Activated naive CD4-positive, alpha-beta T cell treated with anti-CD3 and anti-CD28 coated beads, Interleukin-2, amount 50 U/mL, for 72 hours (primary cell): ENCODE results near the gene ATP1B4. TPM values are rescaled to one million over a fixed set of nuclear protein-coding genes. Genes with fewer than 3 reads are reported as not detected.

Experiments
- ATAC-seq, 2 donors: fragments of 150-1000 bp; cut with Tn5 transposase; 2 replicates each; pipeline ENCODE4 v1.10.0; 2021; ENCODE audit warnings: mild to moderate bottlenecking in 2 of 2, moderate library complexity in 2 of 2
- DNase-seq, 2 donors: peaks; one replicate each; pipeline ENCODE4 v3.0.0; 2021 to 2022; ENCODE audit warnings: low spot score in 2 of 2
- H3K27ac Mint-ChIP-seq, 2 donors: one replicate each; pipeline ENCODE4 v1.8.0; 2022; ENCODE audit warnings: mild to moderate bottlenecking in 2 of 2, mixed read lengths in 2 of 2
- H3K36me3 Mint-ChIP-seq, 2 donors: one replicate each; pipeline ENCODE4 v1.8.0; 2022; ENCODE audit warnings: mixed read lengths in 2 of 2
- H3K9me3 Mint-ChIP-seq, 2 donors: one replicate each; pipeline ENCODE4 v1.8.0; 2022; ENCODE audit warnings: mixed read lengths in 2 of 2
- total RNA-seq, 2 donors: library from RNA; stranded (reverse); gene quantifications; one replicate each; pipeline ENCODE4 v1.2.3, GENCODE V29; 2022

Gene ATP1B4
- total RNA-seq, 2 donors from 2014 or later, result not detected

- Mint-ChIP-seq H3K9me3 (no peaks in the 10 kb centered on the region), H3K27ac (no peak overlapping the region), H3K36me3 (no peaks in the 10 kb centered on the region)
- ATAC-seq (no peak), DNase-seq (peak in 1 of 2 donors; percentile 40)
Observed at GRCh38 chrX:120365320-120365719, 3.4 kb downstream of the ATP1B4 start.

- ATAC-seq, result no peak
- H3K27ac Mint-ChIP-seq, result no peak overlapping the region
- no peaks in the 10 kb centered on the region for H3K9me3 Mint-ChIP-seq
- no peaks in the 10 kb centered on the region for H3K36me3 Mint-ChIP-seq
- no peak for DNase-seq
Observed at GRCh38 chrX:120365968-120366367, 4.1 kb downstream of the ATP1B4 start.

DNA sequence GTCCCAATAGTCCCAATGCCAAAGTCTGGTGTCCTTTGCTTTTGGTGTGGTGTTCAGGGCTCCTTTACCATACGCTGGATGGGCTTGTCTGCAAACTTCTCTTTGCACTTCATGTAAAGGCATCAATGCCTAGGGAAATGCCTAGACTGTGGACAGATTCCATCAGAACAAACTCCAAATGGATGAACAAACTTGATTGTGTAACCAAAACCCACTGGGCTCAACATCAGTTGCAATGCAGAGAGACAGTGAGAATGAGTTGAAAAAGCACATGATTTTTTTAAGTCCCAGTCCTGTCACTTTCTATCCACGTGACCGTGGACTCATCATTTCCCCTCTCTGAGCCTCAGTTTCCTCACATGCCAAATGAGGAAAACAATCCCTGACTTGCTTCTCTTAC lies 4.9 kb downstream of the ATP1B4 start:
- H3K36me3 Mint-ChIP-seq, result no peaks in the 10 kb centered on the region
- ATAC-seq, result no peak
- no peaks in the 10 kb centered on the region for H3K9me3 Mint-ChIP-seq
- DNase-seq, result no peak
- no peak overlapping the region for H3K27ac Mint-ChIP-seq

GRCh38 chrX:120367402-120368109 lies 5.7 kb downstream of the ATP1B4 start:
- Mint-ChIP-seq H3K27ac (no peak overlapping the region), H3K36me3 (no peaks in the 10 kb centered on the region), H3K9me3 (no peaks in the 10 kb centered on the region)
- no peak for DNase-seq
- no peak for ATAC-seq

GRCh38 chrX:120372667-120373370 lies 10.9 kb downstream of the ATP1B4 start:
- Mint-ChIP-seq H3K36me3 (no peaks in the 10 kb centered on the region), H3K27ac (no peak overlapping the region), H3K9me3 (no peaks in the 10 kb centered on the region)
- ATAC-seq (no peak), DNase-seq (no peak)

DNA sequence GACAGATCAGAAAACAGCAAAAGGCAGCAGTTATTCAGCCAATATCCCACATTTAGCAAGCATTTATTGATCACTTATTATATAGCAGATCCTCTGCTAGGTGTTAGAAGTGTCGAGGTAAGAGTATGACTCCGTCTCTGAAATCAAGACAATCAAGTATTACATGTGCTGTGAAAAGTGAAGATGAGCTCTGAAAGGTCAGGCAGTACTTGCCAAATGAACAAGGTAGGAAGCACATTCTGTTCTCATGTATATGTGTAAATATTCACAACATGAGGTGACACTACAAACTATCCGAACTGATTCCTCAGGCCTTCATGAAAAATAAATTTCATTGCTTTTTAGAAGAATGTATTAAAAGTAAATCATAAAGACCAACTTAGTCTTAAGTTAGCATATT lies 15.3 kb downstream of the ATP1B4 start:
- DNase-seq, result no peak
- no peak for ATAC-seq
- H3K36me3 Mint-ChIP-seq, result no peaks in the 10 kb centered on the region
- H3K27ac Mint-ChIP-seq, result no peak overlapping the region
- H3K9me3 Mint-ChIP-seq, result no peaks in the 10 kb centered on the region

GRCh38 chrX:120377715-120378114 lies 15.8 kb downstream of the ATP1B4 start:
- H3K27ac Mint-ChIP-seq, result no peak overlapping the region
- no peak for ATAC-seq
- no peaks in the 10 kb centered on the region for H3K36me3 Mint-ChIP-seq
- DNase-seq, result no peak
- no peaks in the 10 kb centered on the region for H3K9me3 Mint-ChIP-seq

DNA sequence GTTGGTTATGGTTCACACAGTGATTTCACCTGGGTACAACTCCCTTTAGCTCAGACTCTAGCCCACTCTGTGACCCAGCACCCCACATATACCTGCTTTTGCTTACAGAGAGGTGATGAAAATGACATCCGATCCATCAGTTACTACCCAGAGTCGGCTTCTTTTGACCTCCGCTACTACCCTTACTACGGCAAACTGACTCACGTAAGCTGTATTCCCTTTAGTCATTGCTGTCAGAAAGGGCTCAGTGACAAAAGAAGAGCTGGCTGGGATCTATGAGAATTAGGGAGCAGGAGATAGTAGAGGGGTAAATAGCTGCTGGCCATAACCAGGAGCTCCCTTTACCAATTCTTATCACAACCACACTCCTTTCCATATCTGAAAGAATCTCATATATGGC lies 16.7 kb downstream of the ATP1B4 start:
- DNase-seq (no peak), ATAC-seq (no peak)
- Mint-ChIP-seq H3K9me3 (no peaks in the 10 kb centered on the region), H3K36me3 (no peaks in the 10 kb centered on the region), H3K27ac (no peak overlapping the region)

DNA sequence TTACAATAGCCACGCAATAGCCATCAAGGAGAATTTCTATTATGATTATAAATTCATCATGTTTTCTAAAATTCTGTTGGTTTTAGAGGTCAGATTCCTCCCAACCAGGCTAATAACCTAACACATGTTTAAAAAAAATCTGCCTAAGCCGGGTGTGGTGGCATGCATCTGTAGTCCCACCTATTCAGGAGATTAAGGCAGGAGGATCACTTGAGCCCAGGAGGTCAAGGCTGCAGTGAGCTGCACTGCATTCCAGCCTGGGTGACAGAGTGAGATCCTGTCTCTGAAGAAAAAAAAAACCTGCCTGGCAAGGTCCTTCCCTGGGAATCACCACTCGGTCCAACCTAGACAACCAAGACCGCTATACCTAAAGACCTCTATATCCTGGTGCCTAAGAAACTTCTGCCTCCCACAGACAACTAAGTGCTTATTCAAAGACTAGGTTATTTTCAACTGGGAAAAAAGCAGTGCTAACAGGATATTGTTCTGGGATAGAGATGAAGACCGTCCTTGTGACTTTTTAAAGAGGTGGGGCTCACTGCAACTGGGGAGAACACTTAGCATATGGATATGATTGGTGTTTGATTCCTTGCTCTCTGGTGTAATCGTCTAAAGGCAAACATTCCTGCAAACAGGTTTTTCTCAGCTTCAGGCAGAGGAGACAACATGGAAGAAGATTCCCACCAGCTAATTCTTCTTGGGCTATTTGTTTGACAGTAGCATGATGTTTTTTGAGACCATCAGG lies 18.2 kb downstream of the ATP1B4 start:
- Mint-ChIP-seq H3K27ac (peak overlapping the region in 1 of 2 donors; percentile 18), H3K9me3 (no peaks in the 10 kb centered on the region), H3K36me3 (no peaks in the 10 kb centered on the region)
- ATAC-seq, result no peak
- no peak for DNase-seq

GRCh38 chrX:120380699-120381098 lies 18.8 kb downstream of the ATP1B4 start:
- ATAC-seq (peak; percentile 63 to 67), DNase-seq (peak in 1 of 2 donors; percentile 10)
- peak overlapping the region in 1 of 2 donors; percentile 18 for H3K27ac Mint-ChIP-seq
- H3K9me3 Mint-ChIP-seq, result no peaks in the 10 kb centered on the region
- no peaks in the 10 kb centered on the region for H3K36me3 Mint-ChIP-seq

DNA sequence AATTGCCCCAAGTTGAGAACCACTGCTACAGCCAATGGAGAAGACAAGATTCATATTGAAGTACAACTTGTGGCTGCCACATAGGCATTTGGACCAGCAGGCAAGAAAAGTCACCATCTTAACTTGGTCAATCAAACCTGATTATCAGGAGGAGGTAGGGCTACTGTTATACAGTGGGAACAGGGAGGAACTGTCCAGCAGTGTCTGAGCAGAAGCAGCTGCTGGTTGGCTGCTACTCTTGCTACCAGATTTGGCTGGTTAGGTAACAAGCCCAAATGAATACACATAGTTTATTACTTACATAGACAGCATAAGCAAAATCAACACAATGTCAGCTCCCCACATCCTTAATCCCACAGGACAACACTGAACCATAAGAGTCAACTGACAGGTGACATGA lies 39.4 kb downstream of the ATP1B4 start:
- Mint-ChIP-seq H3K27ac (no peak overlapping the region), H3K9me3 (peaks cover 0 to 2% of the 10 kb centered on the region in 2 donors), H3K36me3 (no peaks in the 10 kb centered on the region)
- ATAC-seq, result no peak
- no peak for DNase-seq

DNA sequence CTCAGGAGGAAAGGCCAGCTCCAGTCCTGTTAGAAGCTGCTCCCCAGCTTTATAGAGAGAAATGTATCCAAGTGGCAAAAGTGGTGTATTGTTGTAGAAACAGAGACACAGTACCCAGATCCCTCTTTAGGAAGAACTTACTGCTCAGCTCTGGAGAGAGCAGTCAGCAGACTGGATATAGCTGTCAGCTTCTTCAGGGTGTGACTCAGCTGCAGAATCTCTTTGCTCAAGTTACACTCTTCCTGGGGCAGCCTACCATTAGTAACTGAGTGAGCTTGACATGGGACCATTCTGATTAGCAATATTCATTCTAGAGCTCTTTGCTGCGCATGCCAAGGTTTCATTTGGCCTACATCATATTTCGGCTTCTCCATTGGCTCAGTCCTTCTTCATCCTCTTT lies 40.5 kb downstream of the ATP1B4 start:
- no peak for DNase-seq
- H3K9me3 Mint-ChIP-seq, result peaks cover 0 to 3% of the 10 kb centered on the region in 2 donors
- H3K36me3 Mint-ChIP-seq, result no peaks in the 10 kb centered on the region
- ATAC-seq, result no peak
- no peak overlapping the region for H3K27ac Mint-ChIP-seq

- peaks cover 0 to 3% of the 10 kb centered on the region in 2 donors for H3K9me3 Mint-ChIP-seq
- ATAC-seq (no peak), DNase-seq (no peak)
- no peak overlapping the region for H3K27ac Mint-ChIP-seq
- peaks cover 0 to 11% of the 10 kb centered on the region in 2 donors for H3K36me3 Mint-ChIP-seq
Observed at GRCh38 chrX:120406638-120407037, 44.7 kb downstream of the ATP1B4 start.

DNA sequence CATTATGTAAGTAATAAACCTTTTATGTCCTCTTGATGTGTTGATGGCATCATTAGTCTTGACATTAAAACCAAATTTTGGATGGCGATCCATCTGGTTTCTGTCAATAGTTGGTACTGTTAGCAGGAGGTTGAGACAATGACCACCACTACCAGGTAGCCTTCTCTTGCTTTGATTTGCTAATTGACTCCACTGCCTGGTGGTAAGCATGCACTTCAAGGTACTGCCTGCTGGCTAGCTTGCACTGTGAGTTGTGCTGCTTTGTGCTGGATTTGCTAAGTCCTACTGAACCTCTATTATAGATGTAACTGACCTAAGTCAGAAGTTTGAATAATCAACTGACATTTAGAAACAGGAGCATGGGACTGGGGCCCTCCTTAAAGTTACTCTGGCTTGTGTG lies 46.3 kb downstream of the ATP1B4 start:
- ATAC-seq (no peak), DNase-seq (no peak)
- no peak overlapping the region for H3K27ac Mint-ChIP-seq
- H3K36me3 Mint-ChIP-seq, result peaks cover 0 to 11% of the 10 kb centered on the region in 2 donors
- H3K9me3 Mint-ChIP-seq, result peaks cover 0 to 3% of the 10 kb centered on the region in 2 donors

- H3K27ac Mint-ChIP-seq, result peak overlapping the region in 1 of 2 donors; percentile 59
Observed at GRCh38 chrX:120419463-120419862, 57.6 kb downstream of the ATP1B4 start.

DNA sequence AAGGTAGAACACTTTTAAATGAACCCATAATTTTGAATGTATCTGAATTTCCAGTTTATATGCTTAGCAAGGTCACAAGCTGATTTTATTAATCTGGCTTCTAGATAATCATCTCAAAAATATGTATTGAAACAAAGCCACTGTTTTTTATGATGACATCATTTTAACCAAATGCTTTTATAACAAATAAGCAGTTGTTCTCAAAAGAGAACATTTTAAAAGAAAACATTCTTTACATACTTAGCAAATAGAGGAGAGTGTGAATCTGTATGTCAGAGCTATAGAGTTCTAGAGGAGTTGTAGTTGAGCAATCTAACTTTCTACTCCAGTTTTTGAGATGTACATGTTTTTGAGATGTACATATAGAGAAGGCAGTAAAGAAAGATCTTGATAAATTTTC lies 64.7 kb downstream of the ATP1B4 start:
- ATAC-seq, result no peak
- Mint-ChIP-seq H3K36me3 (peaks cover 0 to 2% of the 10 kb centered on the region in 2 donors), H3K27ac (no peak overlapping the region), H3K9me3 (no peaks in the 10 kb centered on the region)
- no peak for DNase-seq

More at GRCh38 chrX:120419463-120419862, 57.6 kb downstream of the ATP1B4 start:
- no peak for ATAC-seq
- DNase-seq, result no peak
- Mint-ChIP-seq H3K9me3 (no peaks in the 10 kb centered on the region), H3K36me3 (no peaks in the 10 kb centered on the region)

- ATAC-seq, result no peak
- H3K27ac Mint-ChIP-seq, result no peak overlapping the region
- peaks cover 0 to 16% of the 10 kb centered on the region in 2 donors for H3K36me3 Mint-ChIP-seq
- DNase-seq, result no peak
- H3K9me3 Mint-ChIP-seq, result peaks cover 0 to 4% of the 10 kb centered on the region in 2 donors
Observed at GRCh38 chrX:120428309-120428708, 66.4 kb downstream of the ATP1B4 start.
